H9 (cell line): Measurements from ENCODE around the gene R3HDM2. TPM values are rescaled to one million over a fixed set of nuclear protein-coding genes. Genes with fewer than 3 reads are reported as not detected.

Source experiments
- DNase-seq: peaks from one replicate; pipeline ENCODE4 v3.0.0-alpha.2; 2017
- H2AFZ ChIP-seq: one replicate; pipeline ENCODE4 v1.6.1; 2013; ENCODE audit warnings: mild to moderate bottlenecking, low read length, control low read depth, moderate library complexity
- H2AK5ac ChIP-seq: 2 replicates; pipeline ENCODE4 v1.6.1; 2013; ENCODE audit warnings: low read length, control low read depth, mixed read lengths; ENCODE audit not compliant: insufficient read length
- H2BK120ac ChIP-seq: one replicate; pipeline ENCODE4 v1.6.1; 2013; ENCODE audit warnings: low read depth, mild to moderate bottlenecking, low read length, control low read depth, inconsistent platforms; ENCODE audit not compliant: poor library complexity, severe bottlenecking
- H2BK12ac ChIP-seq: 2 replicates; pipeline ENCODE4 v1.6.1; 2013; ENCODE audit warnings: low read length, control low read depth, mixed read lengths, low read depth; ENCODE audit not compliant: insufficient read length
- H2BK15ac ChIP-seq: 2 replicates; pipeline ENCODE4 v1.6.1; 2013; ENCODE audit warnings: low read depth, low read length, control low read depth
- H2BK20ac ChIP-seq: one replicate; pipeline ENCODE4 v1.6.1; 2013; ENCODE audit warnings: low read depth, mild to moderate bottlenecking, low read length, control low read depth, inconsistent platforms; ENCODE audit not compliant: poor library complexity, severe bottlenecking
- H2BK5ac ChIP-seq: 2 replicates; pipeline ENCODE4 v1.6.1; 2013; ENCODE audit warnings: low read length, control low read depth, mixed read lengths; ENCODE audit not compliant: insufficient read length
- H3K14ac ChIP-seq: 2 replicates; pipeline ENCODE4 v1.6.1; 2013; ENCODE audit warnings: low read length, control low read depth; ENCODE audit not compliant: insufficient read depth
- H3K18ac ChIP-seq: 2 replicates; pipeline ENCODE4 v1.6.1; 2013; ENCODE audit warnings: low read depth, mild to moderate bottlenecking, mixed read lengths, low read length, control low read depth; ENCODE audit not compliant: insufficient read length
- H3K23ac ChIP-seq: 2 replicates; pipeline ENCODE4 v1.6.1; 2013; ENCODE audit warnings: low read length, control low read depth, mixed read lengths, low read depth; ENCODE audit not compliant: insufficient read length
- H3K23me2 ChIP-seq: 2 replicates; pipeline ENCODE4 v1.6.1; 2013; ENCODE audit warnings: low read depth, mild to moderate bottlenecking, mixed read lengths, low read length, control low read depth; ENCODE audit not compliant: insufficient read length, poor library complexity, severe bottlenecking
- H3K27ac ChIP-seq: 2 replicates; pipeline ENCODE4 v1.5.1; 2013; ENCODE audit warnings: low read length, control low read depth, mixed read lengths, low read depth; ENCODE audit not compliant: insufficient read length
- H3K27me3 ChIP-seq: 2 replicates; pipeline ENCODE4 v1.6.1; 2013; ENCODE audit warnings: low read length, control low read depth, inconsistent platforms; ENCODE audit not compliant: insufficient read depth
- H3K4ac ChIP-seq: 2 replicates; pipeline ENCODE4 v1.6.1; 2013; ENCODE audit warnings: low read depth, mild to moderate bottlenecking, control low read depth, inconsistent platforms, low read length, moderate library complexity
- H3K4me1 ChIP-seq: 2 replicates; pipeline ENCODE4 v1.6.1; 2013; ENCODE audit warnings: low read length, control low read depth, inconsistent platforms; ENCODE audit not compliant: insufficient read depth
- H3K4me2 ChIP-seq: 2 replicates; pipeline ENCODE4 v1.6.1; 2013; ENCODE audit warnings: low read length, control low read depth, mixed read lengths; ENCODE audit not compliant: insufficient read length, insufficient read depth
- H3K56ac ChIP-seq: 2 replicates; pipeline ENCODE4 v1.6.1; 2013; ENCODE audit warnings: low read depth, mild to moderate bottlenecking, mixed read lengths, low read length, control low read depth; ENCODE audit not compliant: insufficient read length
- H3K79me1 ChIP-seq: 2 replicates; pipeline ENCODE4 v1.6.1; 2013; ENCODE audit warnings: low read depth, mild to moderate bottlenecking, moderate library complexity, low read length, control low read depth, inconsistent platforms; ENCODE audit not compliant: insufficient read depth, poor library complexity, severe bottlenecking
- H3K79me2 ChIP-seq: 2 replicates; pipeline ENCODE4 v1.6.1; 2013; ENCODE audit warnings: low read length, control low read depth, inconsistent platforms; ENCODE audit not compliant: insufficient read depth
- H3K9ac ChIP-seq: 2 replicates; pipeline ENCODE4 v1.6.1; 2013; ENCODE audit warnings: low read length, control low read depth, mixed read lengths; ENCODE audit not compliant: insufficient read length; ENCODE audit errors: extremely low read depth
- H3K9me3 ChIP-seq: one replicate; pipeline ENCODE4 v1.6.1; 2013; ENCODE audit warnings: low read depth, low read length, inconsistent platforms; ENCODE audit not compliant: control insufficient read depth
- H3T11ph ChIP-seq: one replicate; pipeline ENCODE4 v1.6.1; 2013; ENCODE audit warnings: mild to moderate bottlenecking, low read length, control low read depth, inconsistent platforms
- H4K20me1 ChIP-seq: one replicate; pipeline ENCODE4 v1.6.1; 2013; ENCODE audit not compliant: control insufficient read depth, insufficient read length, insufficient read depth
- H4K5ac ChIP-seq: 2 replicates; pipeline ENCODE4 v1.6.1; 2013; ENCODE audit warnings: low read depth, mild to moderate bottlenecking, mixed read lengths, low read length, control low read depth; ENCODE audit not compliant: insufficient read length
- H4K8ac ChIP-seq: replicated peaks from 2 replicates; pipeline ENCODE4 v1.6.1; 2013; ENCODE audit warnings: low read length, control low read depth, mixed read lengths, low read depth; ENCODE audit not compliant: insufficient read length
- H4K91ac ChIP-seq: 2 replicates; pipeline ENCODE4 v1.6.1; 2013; ENCODE audit warnings: low read depth, mild to moderate bottlenecking, moderate library complexity, mixed read lengths, low read length, control low read depth; ENCODE audit not compliant: insufficient read length
- H3K27ac Mint-ChIP-seq, 3 experiments: 2 replicates in 2 of 3; 3 replicates in 1 of 3; pipeline ENCODE4 v1.8.0; 2020 to 2021; ENCODE audit warnings: mixed read lengths in 3 of 3, mild to moderate bottlenecking in 1 of 3, moderate library complexity in 1 of 3
- H3K27me3 Mint-ChIP-seq: 2 replicates; pipeline ENCODE4 v1.8.0; 2021; ENCODE audit warnings: low read depth, mild to moderate bottlenecking, moderate library complexity, mixed read lengths
- H3K36me3 Mint-ChIP-seq, 3 experiments: 2 replicates in 2 of 3; 3 replicates in 1 of 3; pipeline ENCODE4 v1.8.0; 2020 to 2021; ENCODE audit warnings: low read depth in 3 of 3, mixed read lengths in 3 of 3; ENCODE audit not compliant: insufficient read depth in 1 of 3
- H3K4me1 Mint-ChIP-seq, 2 experiments: 2 replicates each; pipeline ENCODE4 v1.8.0; 2020; ENCODE audit warnings: mixed read lengths in 2 of 2
- H3K4me3 Mint-ChIP-seq, 2 experiments: 2 replicates in 1 of 2; 3 replicates in 1 of 2; pipeline ENCODE4 v1.8.0; 2020 to 2021; ENCODE audit warnings: mild to moderate bottlenecking in 2 of 2, mixed read lengths in 2 of 2, moderate library complexity in 1 of 2
- H3K9me3 Mint-ChIP-seq, 2 experiments: 2 replicates in 1 of 2; 3 replicates in 1 of 2; pipeline ENCODE4 v1.8.0; 2020; ENCODE audit warnings: mild to moderate bottlenecking in 2 of 2, mixed read lengths in 2 of 2, moderate library complexity in 1 of 2
- CTCF ChIP-seq: fragments of 200-600 bp; sonication (generic); conservative IDR thresholded peaks from 3 replicates; pipeline ENCODE4 v1.8.0; 2021; ENCODE audit warnings: antibody characterized with exemption, mild to moderate bottlenecking
- WGBS: extraction: QIAGEN DNeasy Blood & Tissue Kit; methylation state at CpG from one replicate; pipeline ENCODE4 v1.1.7; 2013; ENCODE audit warnings: missing lambda C conversion rate, low lambda C conversion rate, mixed read lengths; ENCODE audit not compliant: insufficient read length; ENCODE audit errors: extremely low coverage; 5-methylcytosine and 5-hydroxymethylcytosine counted together
- total RNA-seq: library from RNA; stranded (reverse); gene quantifications from 2 replicates; pipeline ENCODE4 v1.2.1, GENCODE V29; 2021

Gene R3HDM2
- total RNA-seq, 1 experiment from 2014 or later = 43.9 TPM

DNA sequence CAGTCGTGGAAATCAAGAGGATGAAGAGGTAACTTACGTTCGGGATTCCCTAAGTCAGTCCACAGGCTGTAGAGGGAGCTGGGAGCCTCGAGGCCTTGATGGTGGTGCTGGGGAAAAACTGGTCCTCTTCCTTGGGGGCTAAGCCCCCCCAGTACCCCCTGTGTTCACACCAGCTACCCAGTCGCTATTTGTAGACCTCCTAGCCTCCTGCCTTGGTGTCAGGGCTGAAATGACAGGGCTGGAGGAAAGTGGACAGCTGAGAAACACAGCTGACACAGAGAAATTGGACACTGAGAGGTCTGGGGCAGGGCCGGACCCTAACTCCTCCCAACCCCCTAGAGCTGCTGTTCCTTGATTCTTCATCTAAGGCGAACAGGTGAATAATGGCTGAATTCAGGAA is 179.9 kb downstream of the R3HDM2 start, which contains the start of gene STAC3:
Gene STAC3, minus strand, starts transcription at position 232 of the 400 bp plus-strand sequence. CDS start 1,551 bp downstream, outside the sequence.
- Histone ChIP-seq H3K79me1 (no peaks in the 10 kb centered on the region), H3K79me2 (no peaks in the 10 kb centered on the region), H2BK5ac (no peak within 1 kb of the TSS), H3K56ac (no peak within 1 kb of the TSS), H2AK5ac (no peak within 1 kb of the TSS), H2BK12ac (no peak within 1 kb of the TSS), H2AFZ (no peak within 1 kb of the TSS), H3K4me2 (no peak within 1 kb of the TSS), H3K14ac (no peak within 1 kb of the TSS), H3K4me1 (peaks cover 7% of the 10 kb centered on the region), H2BK20ac (no peak within 1 kb of the TSS), H2BK120ac (no peak within 1 kb of the TSS), H4K20me1 (no peaks in the 10 kb centered on the region), H3K9me3 (no peaks in the 10 kb centered on the region), H3T11ph (no peak within 1 kb of the TSS), H3K18ac (no peak within 1 kb of the TSS), H4K8ac (no peak within 1 kb of the TSS), H2BK15ac (no peak within 1 kb of the TSS), H3K4ac (no peak within 1 kb of the TSS), H3K9ac (no peak within 1 kb of the TSS), H3K23me2 (no peaks in the 10 kb centered on the region), H4K91ac (no peak within 1 kb of the TSS), H3K27ac (no peak within 1 kb of the TSS), H3K27me3 (no peaks in the 10 kb centered on the region), H3K23ac (no peak within 1 kb of the TSS), H4K5ac (no peak within 1 kb of the TSS)
- no peaks in the 10 kb centered on the region for H3K9me3 Mint-ChIP-seq
- peaks cover 2% of the 10 kb centered on the region; the same call in 1 of the 2 replicates for H3K27me3 Mint-ChIP-seq
- H3K36me3 Mint-ChIP-seq = peaks cover 0 to 9% (median 3%) of the 10 kb centered on the region in 3 experiments; a peak in 3 of 7 replicates
- no peak within 1 kb of the TSS for H3K4me3 Mint-ChIP-seq
- H3K4me1 Mint-ChIP-seq = peaks cover 26 to 37% of the 10 kb centered on the region in 2 experiments
- no peak for TF ChIP-seq CTCF
- DNase-seq = peak; percentile 34
- no CpG with 5 or more reads among the region's 7 CpGs for WGBS
- H3K27ac Mint-ChIP-seq = peak within 1 kb of the TSS in 1 of 3 experiments; percentile 12; a peak in 2 of 7 replicates
